GDM1 (cell line): Measurements from ENCODE around the gene CCDC7.
"Not testable (repeated sequence)": the region's sequence is repeated elsewhere in the genome, so short reads cannot be mapped to it uniquely, and the experiment has no call there.

Experiments used
- DNase-seq: peaks from one replicate; lab custom pipeline; 2025; lab: John Stamatoyannopoulos, UW

The CCDC7 gene

GRCh38 chr10:32454148-32454547 is 8.2 kb downstream of the CCDC7 start:
- DNase-seq = no peak

GRCh38 chr10:32459051-32459698 is 13.2 kb downstream of the CCDC7 start:
- no peak for DNase-seq

GRCh38 chr10:32461203-32461602 is 15.3 kb downstream of the CCDC7 start:
- no peak for DNase-seq

- DNase-seq = no peak
Measured at GRCh38 chr10:32471232-32471631, 25.3 kb downstream of the CCDC7 start.

- no peak for DNase-seq
Measured at GRCh38 chr10:32477499-32477898, 31.6 kb downstream of the CCDC7 start.

GRCh38 chr10:32481606-32482005 is 35.7 kb downstream of the CCDC7 start:
- no peak for DNase-seq

- not testable (repeated sequence) for DNase-seq
Measured at GRCh38 chr10:32483019-32483502, 37.1 kb downstream of the CCDC7 start.

GRCh38 chr10:32488038-32488437 is 42.1 kb downstream of the CCDC7 start:
- not testable (repeated sequence) for DNase-seq

- no peak for DNase-seq
Measured at GRCh38 chr10:32489158-32489557, 43.2 kb downstream of the CCDC7 start.

GRCh38 chr10:32489901-32490300 is 44.0 kb downstream of the CCDC7 start:
- DNase-seq = no peak

- not testable (repeated sequence) for DNase-seq
Measured at GRCh38 chr10:32494562-32494961, 48.6 kb downstream of the CCDC7 start.

GRCh38 chr10:32500136-32500535 is 54.2 kb downstream of the CCDC7 start:
- DNase-seq = not testable (repeated sequence)

- DNase-seq = no peak
Measured at GRCh38 chr10:32501906-32502305, 56.0 kb downstream of the CCDC7 start.

- not testable (repeated sequence) for DNase-seq
Measured at GRCh38 chr10:32505762-32506420, 60.0 kb downstream of the CCDC7 start.

GRCh38 chr10:32511599-32511998 is 65.7 kb downstream of the CCDC7 start:
- DNase-seq = no peak

- no peak for DNase-seq
Measured at GRCh38 chr10:32516567-32517495, 70.9 kb downstream of the CCDC7 start.

- DNase-seq = no peak
Measured at GRCh38 chr10:32530231-32530630, 84.3 kb downstream of the CCDC7 start.

- DNase-seq = no peak
Measured at GRCh38 chr10:32538256-32538655, 92.3 kb downstream of the CCDC7 start.

- no peak for DNase-seq
Measured at GRCh38 chr10:32540691-32541470, 94.9 kb downstream of the CCDC7 start.

GRCh38 chr10:32548208-32548607 is 102.3 kb downstream of the CCDC7 start:
- DNase-seq = no peak

- no peak for DNase-seq
Measured at GRCh38 chr10:32556783-32557395, 110.9 kb downstream of the CCDC7 start.
